HCT116 (cell line): Measurements from ENCODE around the gene TSPAN31. TPM values are rescaled to one million over a fixed set of nuclear protein-coding genes. Genes with fewer than 3 reads are reported as not detected.

Experiments
- ATAC-seq: fragments of 200-7000 bp; cut with Tn5 transposase; 2 replicates; pipeline ENCODE4 v1.9.1; 2020; ENCODE audit warnings: mild to moderate bottlenecking, moderate library complexity
- BruUV-seq: library from RNA; stranded (reverse); fragments of 400-500 nt; replicated peaks from 2 replicates; lab custom pipeline; 2021; lab: Mats Ljungman, UMichigan
- CTCF ChIA-PET: fragments of 300-600 bp; sonication (Branson Sonifier 250); formaldehyde crosslinking; loops from one replicate; lab custom pipeline; 2021; ENCODE audit warnings: antibody characterized with exemption; lab: Charles Lee
- POLR2A ChIA-PET: fragments of 300-600, 350-600 bp; sonication (Branson Sonifier 250); formaldehyde crosslinking; loops from one replicate; lab custom pipeline; 2021; ENCODE audit warnings: antibody characterized with exemption; lab: Charles Lee
- RAD21 ChIA-PET, 2 experiments: fragments of 300-600 bp; sonication (Branson Sonifier 250); formaldehyde crosslinking; loops; one replicate each; lab custom pipeline; 2023; ENCODE audit warnings: low total read pairs in 2 of 2; ENCODE audit not compliant: uncharacterized antibody in 2 of 2, unreplicated experiment in 2 of 2, low non-redundant PET in 1 of 2; lab: Charles Lee
- DNase-seq: peaks from one replicate; pipeline ENCODE4 v3.0.0-alpha.2; 2010; ENCODE audit warnings: low read depth, low spot score
- H2AFZ ChIP-seq: fragments of 200-600 bp; shearing (Covaris generic), sonication (generic); 2 replicates; pipeline ENCODE4 v1.6.1; 2017; ENCODE audit warnings: low read depth, mixed run types, mixed read lengths, antibody characterized with exemption, low read length; ENCODE audit not compliant: poor library complexity, severe bottlenecking
- H3K27ac ChIP-seq: 2 replicates; pipeline ENCODE4 v1.5.1; 2012; ENCODE audit warnings: low read depth, low read length
- H3K27me3 ChIP-seq: fragments of 200-600 bp; sonication (generic); 2 replicates; pipeline ENCODE4 v1.6.1; 2016; ENCODE audit warnings: mixed run types, low read length, mixed read lengths; ENCODE audit not compliant: insufficient read depth
- H3K36me3 ChIP-seq, 2 experiments: fragments of 200-500 bp in 1 of 2; fragments of 200-600 bp in 1 of 2; sonication (Bioruptor generic) in 1 of 2; sonication (generic) in 1 of 2; 2 replicates each; pipeline versions ENCODE4 v1.5.1 to v1.6.1; 2014 to 2016; ENCODE audit warnings: low read length in 2 of 2, inconsistent platforms in 1 of 2, mixed read lengths in 1 of 2, mixed run types in 1 of 2; ENCODE audit not compliant: insufficient read depth in 2 of 2, control insufficient read depth in 1 of 2
- H3K4me1 ChIP-seq, 2 experiments: fragments of 200-600 bp in 1 of 2; sonication (generic) in 1 of 2; 2 replicates each; pipeline versions ENCODE4 v1.5.1 to v1.6.1; 2012 to 2017; ENCODE audit warnings: low read length in 2 of 2, inconsistent platforms in 1 of 2, mild to moderate bottlenecking in 1 of 2, mixed read lengths in 1 of 2, mixed run types in 1 of 2, moderate library complexity in 1 of 2; ENCODE audit not compliant: insufficient read depth in 2 of 2, control insufficient read depth in 1 of 2
- H3K4me2 ChIP-seq: fragments of 200-600 bp; sonication (generic); 2 replicates; pipeline ENCODE4 v1.6.1; 2017; ENCODE audit warnings: mixed run types, low read length, mixed read lengths
- H3K4me3 ChIP-seq, 2 experiments: fragments of 200-600 bp in 1 of 2; sonication (generic) in 1 of 2; replicated peaks in 1 of 2; 2 replicates each; pipeline ENCODE4 v1.5.1; 2011 to 2016; ENCODE audit warnings: low read length in 2 of 2, control low read depth in 1 of 2, low read depth in 1 of 2, mild to moderate bottlenecking in 1 of 2, mixed read lengths in 1 of 2, mixed run types in 1 of 2
- H3K79me2 ChIP-seq: fragments of 200-600 bp; sonication (generic); 2 replicates; pipeline ENCODE4 v1.6.1; 2017; ENCODE audit warnings: mild to moderate bottlenecking, mixed run types, low read length, moderate library complexity, mixed read lengths; ENCODE audit not compliant: insufficient read depth
- H3K9ac ChIP-seq: fragments of 200-600 bp; sonication (generic); 2 replicates; pipeline ENCODE4 v1.6.1; 2016; ENCODE audit warnings: low read length, mixed read lengths
- H3K9me2 ChIP-seq: fragments of 200-600 bp; sonication (generic), shearing (Covaris generic); 2 replicates; pipeline ENCODE4 v1.6.1; 2017; ENCODE audit warnings: mixed run types, mild to moderate bottlenecking, moderate library complexity; ENCODE audit not compliant: insufficient read depth
- H3K9me3 ChIP-seq, 2 experiments: fragments of 200-500 bp in 1 of 2; fragments of 200-600 bp in 1 of 2; sonication (Bioruptor generic) in 1 of 2; sonication (generic) in 1 of 2; 2 replicates each; pipeline ENCODE4 v1.6.1; 2014 to 2017; ENCODE audit warnings: low read length in 2 of 2, mixed read lengths in 2 of 2, inconsistent platforms in 1 of 2, low read depth in 1 of 2, mild to moderate bottlenecking in 1 of 2, mixed run types in 1 of 2, moderate library complexity in 1 of 2; ENCODE audit not compliant: control insufficient read depth in 1 of 2, insufficient read depth in 1 of 2
- H4K20me1 ChIP-seq: fragments of 200-600 bp; sonication (generic), shearing (Covaris generic); 2 replicates; pipeline ENCODE4 v1.6.1; 2017; ENCODE audit warnings: mixed run types, mild to moderate bottlenecking, moderate library complexity; ENCODE audit not compliant: insufficient read depth
- CBX3 ChIP-seq: IDR thresholded peaks from 2 replicates; pipeline ENCODE4 v1.6.1; 2012; ENCODE audit warnings: low read depth
- ELF1 ChIP-seq: IDR thresholded peaks from 2 replicates; pipeline ENCODE4 v1.6.1; 2012; ENCODE audit warnings: low read depth, borderline replicate concordance
- SIN3A ChIP-seq: IDR thresholded peaks from 2 replicates; pipeline ENCODE4 v1.6.1; 2012; ENCODE audit warnings: low read depth
- SP1 ChIP-seq: IDR thresholded peaks from 2 replicates; pipeline ENCODE4 v1.6.1; 2012; ENCODE audit warnings: low read depth
- YY1 ChIP-seq: IDR thresholded peaks from 2 replicates; pipeline ENCODE4 v1.6.1; 2011; ENCODE audit warnings: low read length, low read depth, moderate library complexity, mild to moderate bottlenecking; ENCODE audit not compliant: insufficient replicate concordance; ENCODE audit errors: extremely low read depth
- intact Hi-C: fragments of 100-400 bp; cut with micrococcal nuclease; formaldehyde crosslinking; loops from 2 replicates; pipeline ENCODE4 v1.10.0; 2022
- total RNA-seq: library from RNA; stranded (reverse); gene quantifications from one replicate; pipeline ENCODE4 v1.2.1, GENCODE V29; 2021; ENCODE audit not compliant: unreplicated experiment
- TF ChIP-seq, protein P1 (sequence below): IDR thresholded peaks from 2 replicates; pipeline ENCODE4 v1.6.1; 2012; ENCODE audit warnings: low read depth

Gene TSPAN31
- total RNA-seq, 1 experiment from 2014 or later: 14.9 TPM

DNA sequence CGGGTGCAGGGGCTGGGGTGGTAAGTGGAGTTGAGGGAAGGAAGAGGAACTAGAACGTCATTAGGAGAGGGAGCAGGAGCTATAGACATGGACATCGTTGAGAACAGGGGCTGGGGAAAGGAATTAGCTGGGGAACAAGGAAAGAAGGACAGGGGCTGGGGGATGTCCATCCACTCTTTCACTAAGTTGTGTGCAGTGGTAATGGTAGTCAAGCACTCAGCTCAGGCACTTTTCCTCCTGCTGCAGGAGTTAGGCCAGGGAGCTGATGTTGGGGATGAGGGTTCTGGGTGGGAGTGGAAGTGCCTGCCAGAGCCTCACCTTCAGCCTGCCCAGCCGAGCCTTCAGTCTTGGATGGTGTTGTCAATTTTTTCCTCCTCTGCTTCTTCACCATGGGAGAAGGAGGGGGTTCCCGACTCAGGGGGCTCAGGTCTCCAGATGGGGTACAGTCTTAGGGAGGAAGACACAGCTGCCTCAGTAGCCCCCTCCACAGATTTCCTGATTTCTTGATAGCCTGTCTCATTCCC lies 15.5 kb upstream of the TSPAN31 start:
- no peaks in the 10 kb centered on the region for H3K27me3 ChIP-seq
- POLR2A ChIA-PET: no interaction called here
- peaks cover 7 to 18% of the 10 kb centered on the region in 2 experiments; a peak in 3 of 4 replicates for H3K4me1 ChIP-seq
- intact Hi-C loops: no loop called here
- no peaks in the 10 kb centered on the region for H3K9me3 ChIP-seq
- TF ChIP-seq SP1: no peak
- TF ChIP-seq, protein P1, sequence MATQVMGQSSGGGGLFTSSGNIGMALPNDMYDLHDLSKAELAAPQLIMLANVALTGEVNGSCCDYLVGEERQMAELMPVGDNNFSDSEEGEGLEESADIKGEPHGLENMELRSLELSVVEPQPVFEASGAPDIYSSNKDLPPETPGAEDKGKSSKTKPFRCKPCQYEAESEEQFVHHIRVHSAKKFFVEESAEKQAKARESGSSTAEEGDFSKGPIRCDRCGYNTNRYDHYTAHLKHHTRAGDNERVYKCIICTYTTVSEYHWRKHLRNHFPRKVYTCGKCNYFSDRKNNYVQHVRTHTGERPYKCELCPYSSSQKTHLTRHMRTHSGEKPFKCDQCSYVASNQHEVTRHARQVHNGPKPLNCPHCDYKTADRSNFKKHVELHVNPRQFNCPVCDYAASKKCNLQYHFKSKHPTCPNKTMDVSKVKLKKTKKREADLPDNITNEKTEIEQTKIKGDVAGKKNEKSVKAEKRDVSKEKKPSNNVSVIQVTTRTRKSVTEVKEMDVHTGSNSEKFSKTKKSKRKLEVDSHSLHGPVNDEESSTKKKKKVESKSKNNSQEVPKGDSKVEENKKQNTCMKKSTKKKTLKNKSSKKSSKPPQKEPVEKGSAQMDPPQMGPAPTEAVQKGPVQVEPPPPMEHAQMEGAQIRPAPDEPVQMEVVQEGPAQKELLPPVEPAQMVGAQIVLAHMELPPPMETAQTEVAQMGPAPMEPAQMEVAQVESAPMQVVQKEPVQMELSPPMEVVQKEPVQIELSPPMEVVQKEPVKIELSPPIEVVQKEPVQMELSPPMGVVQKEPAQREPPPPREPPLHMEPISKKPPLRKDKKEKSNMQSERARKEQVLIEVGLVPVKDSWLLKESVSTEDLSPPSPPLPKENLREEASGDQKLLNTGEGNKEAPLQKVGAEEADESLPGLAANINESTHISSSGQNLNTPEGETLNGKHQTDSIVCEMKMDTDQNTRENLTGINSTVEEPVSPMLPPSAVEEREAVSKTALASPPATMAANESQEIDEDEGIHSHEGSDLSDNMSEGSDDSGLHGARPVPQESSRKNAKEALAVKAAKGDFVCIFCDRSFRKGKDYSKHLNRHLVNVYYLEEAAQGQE: no peak
- TF ChIP-seq YY1: no peak
- TF ChIP-seq ELF1: no peak
- TF ChIP-seq CBX3: no peak
- no peak for TF ChIP-seq SIN3A
- TF ChIP-seq, all 23 proteins: peak for 0
- Histone ChIP-seq H3K4me3 (no peak overlapping the region), H3K4me2 (no peak overlapping the region), H3K9me2 (no peaks in the 10 kb centered on the region), H3K27ac (no peak overlapping the region), H4K20me1 (no peaks in the 10 kb centered on the region), H3K79me2 (no peaks in the 10 kb centered on the region), H2AFZ (no peak overlapping the region), H3K36me3 (peaks cover 4 to 14% of the 10 kb centered on the region in 2 experiments; a peak in 3 of 4 replicates), H3K9ac (no peak overlapping the region)
- ATAC-seq (no peak), DNase-seq (no peak)
- CTCF ChIA-PET: interaction anchor here (0.6 to 1.1 kb wide), 3 partner anchors 9 to 486 kb away, joined by 3 to 6 read pairs (median 3); no protein-coding TSS in a partner anchor
- no TSS peak for BruUV-seq
- RAD21 ChIA-PET: no interaction called here
